Activated CD8-positive, alpha-beta memory T cell treated with anti-CD3 and anti-CD28 coated beads for 1 hour (primary cell): ENCODE results near the gene CIPC.
A peak's percentile ranks its signal among the peaks of the same experiment; 100 is the strongest.

ENCODE experiments used
- DNase-seq, 2 donors: peaks; one replicate each; pipeline ENCODE4 v3.0.0-alpha.2; 2020; ENCODE audit warnings: low read depth in 1 of 2; ENCODE audit errors: extremely low read depth in 1 of 2

The CIPC gene

GRCh38 chr14:77123381-77124325 lies 25.6 kb downstream of the CIPC start:
- no peak for DNase-seq

- peak in 1 of 2 donors; percentile 27 for DNase-seq
Observed at GRCh38 chr14:77124345-77125280, 26.6 kb downstream of the CIPC start.

DNA sequence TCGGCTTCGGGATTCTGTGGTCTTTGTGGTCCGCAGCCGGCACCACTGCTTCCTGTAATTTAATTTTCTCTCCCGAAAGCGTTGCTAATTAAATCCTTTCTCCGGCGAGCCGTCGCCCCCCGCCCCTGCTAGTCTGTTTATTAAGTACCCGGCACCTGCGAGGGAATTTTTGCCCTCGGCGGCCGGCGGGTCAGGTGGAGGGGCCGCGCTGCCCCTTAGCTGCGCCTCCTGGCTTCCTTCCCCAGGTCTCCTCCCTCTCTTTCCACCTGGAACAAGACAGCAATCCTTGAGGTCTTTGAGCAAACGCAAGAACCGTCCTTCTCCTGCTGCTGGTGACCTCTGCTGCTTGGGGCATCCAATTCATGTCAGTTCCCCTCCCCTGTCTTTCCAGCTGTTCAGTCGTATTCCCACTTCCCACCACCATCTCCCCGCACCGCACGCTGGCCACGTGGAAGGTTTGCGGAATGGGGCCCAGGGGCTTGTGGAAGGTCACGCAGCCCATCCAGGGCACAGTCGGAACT lies 27.3 kb downstream of the CIPC start:
- no peak for DNase-seq

GRCh38 chr14:77125823-77126325 lies 27.8 kb downstream of the CIPC start:
- no peak for DNase-seq

- DNase-seq, result no peak
Observed at GRCh38 chr14:77126461-77126990, 28.5 kb downstream of the CIPC start.

DNA sequence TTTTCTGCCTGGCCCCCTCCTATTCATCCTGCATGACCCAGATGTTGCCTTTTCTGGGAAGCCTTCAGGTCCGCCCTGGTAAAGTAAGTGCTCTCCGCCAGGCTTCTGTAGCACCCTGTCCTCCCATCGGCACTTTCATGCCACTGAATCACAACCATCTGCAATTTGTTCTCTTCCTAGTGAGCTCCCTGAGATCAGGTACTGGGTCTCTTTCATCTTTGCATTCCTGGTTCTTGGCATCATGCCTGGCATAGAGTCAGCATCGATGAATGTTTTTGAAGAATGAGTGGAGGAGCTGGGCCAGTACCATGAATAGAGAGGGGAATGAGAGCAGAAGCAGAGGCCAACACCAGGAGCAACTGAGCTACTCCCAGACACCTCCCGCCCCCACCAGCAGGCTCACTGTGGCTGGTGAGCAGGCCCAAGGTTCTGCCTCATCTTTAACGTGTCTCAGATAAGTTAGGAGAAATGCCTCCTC lies 30.4 kb downstream of the CIPC start:
- no peak for DNase-seq

- no peak for DNase-seq
Observed at GRCh38 chr14:77130386-77130785, 32.3 kb downstream of the CIPC start.

DNA sequence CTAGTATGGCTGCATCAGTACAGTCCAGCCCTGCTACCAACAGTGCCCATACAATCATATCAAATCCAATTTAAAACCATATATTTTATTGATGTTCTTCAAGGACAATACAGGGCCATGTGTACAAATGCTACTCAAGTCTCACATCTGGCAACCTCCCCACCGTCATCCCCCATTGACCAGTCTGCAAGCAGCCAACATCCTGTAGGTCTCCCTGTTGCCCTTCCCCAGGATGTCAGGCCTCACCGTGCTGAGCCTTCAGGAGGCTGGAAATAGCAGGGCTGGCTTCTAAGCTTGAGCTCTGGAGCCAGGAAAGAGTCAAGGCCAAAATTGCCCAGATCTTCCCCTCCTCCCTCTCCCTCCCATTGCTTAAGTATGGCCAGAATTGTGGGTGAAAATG lies 33.1 kb downstream of the CIPC start:
- DNase-seq, result no peak

- DNase-seq, result no peak
Observed at GRCh38 chr14:77131871-77132486, 33.9 kb downstream of the CIPC start.

DNA sequence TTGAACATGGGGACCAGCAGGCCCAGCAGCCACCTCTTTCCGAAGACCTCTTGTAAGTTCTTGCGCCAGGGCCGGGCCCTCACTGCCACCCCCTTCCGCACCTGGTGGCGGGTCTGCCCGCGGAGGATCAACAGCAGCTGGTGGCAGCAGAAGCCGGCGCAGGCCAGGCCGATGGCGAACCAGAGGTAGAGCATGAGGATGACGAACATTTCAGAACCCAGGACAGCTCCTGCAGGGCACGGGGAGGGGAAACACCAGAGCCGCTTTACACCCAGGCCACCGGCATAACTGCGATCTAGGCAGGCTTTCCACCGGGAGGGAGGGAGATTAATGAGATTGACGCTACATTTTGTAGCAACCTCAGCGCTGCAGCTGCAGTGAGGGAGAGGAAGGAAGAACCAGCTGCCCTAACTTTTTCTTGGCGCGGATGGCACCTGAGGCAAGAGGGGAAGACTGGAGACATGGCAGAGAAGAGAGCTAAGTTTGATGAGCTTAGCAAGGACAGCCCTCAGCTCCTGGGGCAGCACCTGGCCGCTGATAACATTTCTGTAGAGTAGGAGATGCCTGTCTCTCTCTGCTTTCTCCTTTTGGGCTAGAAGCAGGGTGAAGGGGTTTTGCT lies 35.8 kb downstream of the CIPC start:
- DNase-seq, result peak in 1 of 2 donors; percentile 21

DNA sequence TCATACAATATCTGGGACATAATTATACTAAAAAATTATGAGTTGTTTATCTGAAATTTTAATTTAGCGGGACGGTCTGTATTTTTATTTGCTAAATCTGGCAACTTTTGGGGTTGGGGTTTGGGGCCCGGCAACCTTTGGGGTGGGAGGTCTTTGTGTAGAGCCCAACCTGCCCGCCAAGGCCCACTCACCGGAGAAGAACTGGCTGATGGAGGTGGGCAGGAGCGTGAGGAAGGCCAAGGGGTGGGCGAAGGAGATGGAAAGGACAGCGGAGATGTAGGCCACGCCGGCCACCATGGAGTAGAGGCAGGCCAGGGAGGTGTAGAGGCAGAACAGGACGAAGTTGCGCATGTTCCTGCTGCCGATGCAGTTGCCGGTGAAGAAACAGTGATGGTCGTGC lies 41.0 kb downstream of the CIPC start:
- no peak for DNase-seq

- no peak for DNase-seq
Observed at GRCh38 chr14:77139540-77140358, 41.7 kb downstream of the CIPC start.

GRCh38 chr14:77140359-77141213 lies 42.5 kb downstream of the CIPC start:
- DNase-seq, result no peak

- DNase-seq, result no peak
Observed at GRCh38 chr14:77141214-77142004, 43.4 kb downstream of the CIPC start, which contains the start of gene ZDHHC22. ZDHHC22 (minus strand) TSS chr14:77141791; CDS start chr14:77139738, 2,053 bp downstream.

DNA sequence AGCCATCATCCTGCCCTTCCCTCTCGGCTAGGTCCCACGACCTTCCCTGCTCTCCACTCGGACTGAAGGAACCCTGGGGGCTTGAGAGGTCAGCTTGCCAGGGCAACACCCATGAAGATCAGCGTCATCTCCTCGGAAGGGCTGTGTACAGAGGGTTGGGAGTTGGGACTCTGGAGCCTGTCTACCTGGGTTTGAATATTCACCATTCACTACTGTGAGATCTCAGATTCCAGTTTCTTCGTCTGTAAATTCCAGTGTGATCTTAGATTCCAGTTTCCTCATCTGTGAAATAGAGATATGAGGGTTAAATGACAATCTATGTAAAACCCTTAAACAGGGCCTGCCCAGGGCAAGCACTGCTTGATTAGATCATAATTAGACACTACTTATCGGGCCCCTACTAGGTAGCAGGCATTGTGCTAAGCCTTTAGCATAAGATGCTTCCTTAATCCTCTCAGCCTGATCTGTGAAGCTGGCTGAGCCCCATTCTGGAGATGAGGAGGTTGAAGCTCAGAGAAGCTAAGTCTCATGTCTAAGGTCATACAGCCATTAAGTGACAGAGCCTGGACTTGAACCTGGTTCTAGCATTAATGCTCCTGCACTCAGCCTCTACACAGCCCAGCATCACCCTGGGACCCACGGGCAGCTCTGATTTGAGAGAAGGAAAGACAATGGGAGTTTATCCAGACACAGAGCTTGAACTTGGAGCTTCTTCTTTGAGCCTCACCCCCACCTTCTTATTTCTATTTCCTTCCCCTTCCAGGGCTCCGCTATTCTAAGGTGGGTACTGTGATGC lies 44.1 kb downstream of the CIPC start:
- DNase-seq, result no peak

GRCh38 chr14:77143071-77143470 lies 45.0 kb downstream of the CIPC start:
- no peak for DNase-seq
